ENCODE results near the gene IL10RA. TPM values are rescaled to one million over a fixed set of nuclear protein-coding genes. Genes with fewer than 3 reads are reported as not detected.
"Not testable (repeated sequence)": the region's sequence is repeated elsewhere in the genome, so short reads cannot be mapped to it uniquely, and the experiment has no call there.

The IL10RA gene
- total RNA-seq, 1 donor from 2014 or later, result 5.8 TPM

GRCh38 chr11:118005224-118006152, 19.3 kb downstream of the IL10RA start:
- H3K27me3 Mint-ChIP-seq (ENCODE audit: unreplicated experiment), result peaks cover 13% of the 10 kb centered on the region
- no peak overlapping the region for H3K4me3 Mint-ChIP-seq (ENCODE audit: unreplicated experiment)
- no peak for TF ChIP-seq CTCF (IDR thresholded peaks at IDR 0.05; ENCODE audit: partially characterized antibody, unreplicated experiment)
- H3K27ac Mint-ChIP-seq (ENCODE audit: unreplicated experiment), result no peak overlapping the region
- no peak for DNase-seq
- H3K9me3 Mint-ChIP-seq (ENCODE audit: unreplicated experiment), result peaks cover 10% of the 10 kb centered on the region
- peaks cover 11% of the 10 kb centered on the region for H3K4me1 Mint-ChIP-seq (ENCODE audit: low read depth, unreplicated experiment)
- H3K36me3 Mint-ChIP-seq (ENCODE audit: unreplicated experiment), result peaks cover 6% of the 10 kb centered on the region

- Mint-ChIP-seq H3K36me3 (ENCODE audit: unreplicated experiment) (peaks cover 6% of the 10 kb centered on the region), H3K27me3 (ENCODE audit: unreplicated experiment) (peaks cover 13% of the 10 kb centered on the region), H3K27ac (ENCODE audit: unreplicated experiment) (no peak overlapping the region), H3K9me3 (ENCODE audit: unreplicated experiment) (peaks cover 10% of the 10 kb centered on the region), H3K4me3 (ENCODE audit: unreplicated experiment) (no peak overlapping the region), H3K4me1 (ENCODE audit: low read depth, unreplicated experiment) (peaks cover 11% of the 10 kb centered on the region)
- no peak for TF ChIP-seq CTCF (IDR thresholded peaks at IDR 0.05; ENCODE audit: partially characterized antibody, unreplicated experiment)
- DNase-seq, result no peak
Measured at GRCh38 chr11:118006153-118006534, 19.9 kb downstream of the IL10RA start.

DNA sequence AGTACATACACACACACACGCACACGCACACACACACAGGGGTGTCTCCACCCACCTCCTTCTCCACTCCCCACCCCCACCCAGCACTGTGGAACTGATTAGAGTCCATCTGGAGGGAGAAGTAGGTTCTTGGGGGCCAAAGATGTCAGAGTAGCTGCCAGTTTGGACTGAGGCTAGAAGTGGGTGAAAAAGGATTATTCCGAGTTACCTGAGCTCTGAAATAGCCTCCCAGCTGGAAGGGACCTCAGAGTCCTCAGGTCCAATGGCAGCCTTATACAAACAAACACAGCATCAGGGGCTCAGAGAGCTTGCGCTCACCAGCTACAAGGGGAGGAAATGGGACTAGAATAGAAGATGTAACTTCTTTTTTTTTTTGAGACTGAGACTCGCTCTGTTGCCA, 20.8 kb downstream of the IL10RA start:
- H3K4me3 Mint-ChIP-seq (ENCODE audit: unreplicated experiment), result no peak overlapping the region
- no peak for DNase-seq
- no peak overlapping the region for H3K27ac Mint-ChIP-seq (ENCODE audit: unreplicated experiment)
- TF ChIP-seq CTCF (IDR thresholded peaks at IDR 0.05; ENCODE audit: partially characterized antibody, unreplicated experiment), result no peak
- H3K36me3 Mint-ChIP-seq (ENCODE audit: unreplicated experiment), result peaks cover 6% of the 10 kb centered on the region
- H3K9me3 Mint-ChIP-seq (ENCODE audit: unreplicated experiment), result peaks cover 10% of the 10 kb centered on the region
- H3K27me3 Mint-ChIP-seq (ENCODE audit: unreplicated experiment), result peaks cover 13% of the 10 kb centered on the region
- H3K4me1 Mint-ChIP-seq (ENCODE audit: low read depth, unreplicated experiment), result peaks cover 8% of the 10 kb centered on the region

- not testable (repeated sequence) for H3K9me3 Mint-ChIP-seq (ENCODE audit: unreplicated experiment); DNase-seq; H3K4me1 Mint-ChIP-seq (ENCODE audit: low read depth, unreplicated experiment); H3K4me3 Mint-ChIP-seq (ENCODE audit: unreplicated experiment); H3K36me3 Mint-ChIP-seq (ENCODE audit: unreplicated experiment); H3K27ac Mint-ChIP-seq (ENCODE audit: unreplicated experiment)
- peaks cover 12% of the 10 kb centered on the region for H3K27me3 Mint-ChIP-seq (ENCODE audit: unreplicated experiment)
Measured at GRCh38 chr11:118007563-118008270, 21.5 kb downstream of the IL10RA start.

DNA sequence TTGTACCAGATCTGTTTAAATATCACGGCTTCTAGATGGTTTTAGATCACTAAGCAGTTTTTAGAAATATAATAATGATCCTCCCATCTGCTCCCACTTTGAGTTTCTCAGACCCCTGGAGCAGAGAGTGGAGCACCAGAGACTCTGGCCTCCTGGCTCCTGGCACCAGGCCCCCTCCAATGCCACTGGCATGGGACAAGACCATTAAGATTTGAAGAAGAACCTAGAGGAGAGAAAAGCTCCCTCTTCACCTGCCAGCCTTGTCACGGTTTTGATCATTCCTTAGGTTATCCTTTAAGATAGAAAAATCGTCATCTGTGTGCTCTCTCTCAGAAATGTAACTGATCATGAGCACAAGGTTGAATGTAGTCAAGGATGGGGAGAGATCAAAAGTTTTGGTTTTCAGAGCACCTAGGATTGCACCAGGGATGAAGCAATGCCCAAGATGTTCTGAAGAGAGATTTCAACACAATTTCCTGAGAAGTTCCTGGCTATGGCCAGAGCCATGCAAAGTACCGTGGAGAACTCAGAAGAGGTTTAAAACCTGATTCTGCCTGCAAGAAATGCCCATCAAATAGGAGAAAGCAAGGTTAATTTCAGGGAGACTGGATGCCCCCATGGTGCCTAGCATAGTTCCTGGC, 22.2 kb downstream of the IL10RA start:
- Mint-ChIP-seq H3K9me3 (ENCODE audit: unreplicated experiment) (peaks cover 8% of the 10 kb centered on the region), H3K27me3 (ENCODE audit: unreplicated experiment) (peaks cover 11% of the 10 kb centered on the region), H3K36me3 (ENCODE audit: unreplicated experiment) (peaks cover 4% of the 10 kb centered on the region), H3K4me3 (ENCODE audit: unreplicated experiment) (no peak overlapping the region), H3K4me1 (ENCODE audit: low read depth, unreplicated experiment) (peaks cover 5% of the 10 kb centered on the region), H3K27ac (ENCODE audit: unreplicated experiment) (no peak overlapping the region)
- no peak for TF ChIP-seq CTCF (IDR thresholded peaks at IDR 0.05; ENCODE audit: partially characterized antibody, unreplicated experiment)
- DNase-seq, result no peak
